Fibroblast of mammary gland (primary cell): ENCODE data around the gene SOCS3.

Experiments used
- DNase-seq: peaks from one replicate; pipeline ENCODE4 v3.0.0-alpha.2; 2010; ENCODE audit warnings: low read depth
- H3K4me3 ChIP-seq: 2 replicates; pipeline ENCODE4 v1.5.1; 2011; ENCODE audit warnings: low read depth, mild to moderate bottlenecking, low read length, moderate library complexity; ENCODE audit not compliant: control insufficient read depth
- CTCF ChIP-seq: conservative IDR thresholded peaks from 2 replicates; pipeline ENCODE4 v1.5.1; 2011; ENCODE audit warnings: low read depth, low read length, inconsistent platforms; ENCODE audit not compliant: control insufficient read depth, insufficient read depth

Gene SOCS3

GRCh38 chr17:78369791-78370381, 10.0 kb upstream of the SOCS3 start:
- no peak for TF ChIP-seq CTCF
- DNase-seq, result no peak
- H3K4me3 ChIP-seq, result no peak overlapping the region

GRCh38 chr17:78368854-78369495, 9.1 kb upstream of the SOCS3 start:
- TF ChIP-seq CTCF, result no peak
- no peak for DNase-seq

GRCh38 chr17:78368348-78368747, 8.5 kb upstream of the SOCS3 start:
- no peak overlapping the region for H3K4me3 ChIP-seq
- DNase-seq, result no peak
- no peak for TF ChIP-seq CTCF

More at GRCh38 chr17:78368854-78369495, 9.1 kb upstream of the SOCS3 start:
- H3K4me3 ChIP-seq, result no peak overlapping the region

- no peak for DNase-seq
- no peak overlapping the region for H3K4me3 ChIP-seq
- TF ChIP-seq CTCF, result no peak
Observed at GRCh38 chr17:78367193-78367592, 7.3 kb upstream of the SOCS3 start.

- no peak overlapping the region for H3K4me3 ChIP-seq
- DNase-seq, result no peak
- TF ChIP-seq CTCF, result no peak
Observed at GRCh38 chr17:78366109-78366848, 6.4 kb upstream of the SOCS3 start.

- no peak for TF ChIP-seq CTCF
- DNase-seq, result no peak
Observed at GRCh38 chr17:78365561-78366108, 5.8 kb upstream of the SOCS3 start.

More at GRCh38 chr17:78365561-78366108, 5.8 kb upstream of the SOCS3 start:
- no peak overlapping the region for H3K4me3 ChIP-seq
